HEK293T (cell line): ENCODE data around the gene FKBP1B.

Experiments used
- BHLHE40 ChIP-seq: fragments of 450-650 bp; IDR thresholded peaks from 2 replicates; pipeline ENCODE4 v1.6.1; 2016; ENCODE audit warnings: mild to moderate bottlenecking, moderate library complexity, borderline replicate concordance
- ELF4 ChIP-seq: fragments of 450-650 bp; IDR thresholded peaks from 2 replicates; pipeline ENCODE4 v1.6.1; 2017; ENCODE audit warnings: antibody characterized with exemption
- FOXA1 ChIP-seq: fragments of 450-650 bp; IDR thresholded peaks from 2 replicates; pipeline ENCODE4 v1.6.1; 2016; ENCODE audit warnings: mild to moderate bottlenecking
- FOXK2 ChIP-seq: fragments of 450-650 bp; IDR thresholded peaks from 2 replicates; pipeline ENCODE4 v1.6.1; 2016; ENCODE audit warnings: mild to moderate bottlenecking
- L3MBTL2 ChIP-seq: fragments of 450-650 bp; conservative IDR thresholded peaks from 2 replicates; pipeline ENCODE4 v1.6.1; 2016; ENCODE audit warnings: mild to moderate bottlenecking
- LEF1 ChIP-seq: fragments of 450-650 bp; IDR thresholded peaks from 2 replicates; pipeline ENCODE4 v1.6.1; 2017; ENCODE audit warnings: mild to moderate bottlenecking, borderline replicate concordance
- NFRKB ChIP-seq: fragments of 450-650 bp; IDR thresholded peaks from 2 replicates; pipeline ENCODE4 v1.6.1; 2016; ENCODE audit warnings: mild to moderate bottlenecking, moderate library complexity
- SUZ12 ChIP-seq: fragments of 450-650 bp; IDR thresholded peaks from 2 replicates; pipeline ENCODE4 v1.6.1; 2016; ENCODE audit warnings: mild to moderate bottlenecking
- TARDBP ChIP-seq: fragments of 450-650 bp; IDR thresholded peaks from 2 replicates; pipeline ENCODE4 v1.6.1; 2016
- ZNF384 ChIP-seq: fragments of 450-650 bp; IDR thresholded peaks from 2 replicates; pipeline ENCODE4 v1.6.1; 2016
- TF ChIP-seq, protein P1 (sequence below): fragments of 450-650 bp; IDR thresholded peaks from 2 replicates; pipeline ENCODE4 v1.6.1; 2016

DNA sequence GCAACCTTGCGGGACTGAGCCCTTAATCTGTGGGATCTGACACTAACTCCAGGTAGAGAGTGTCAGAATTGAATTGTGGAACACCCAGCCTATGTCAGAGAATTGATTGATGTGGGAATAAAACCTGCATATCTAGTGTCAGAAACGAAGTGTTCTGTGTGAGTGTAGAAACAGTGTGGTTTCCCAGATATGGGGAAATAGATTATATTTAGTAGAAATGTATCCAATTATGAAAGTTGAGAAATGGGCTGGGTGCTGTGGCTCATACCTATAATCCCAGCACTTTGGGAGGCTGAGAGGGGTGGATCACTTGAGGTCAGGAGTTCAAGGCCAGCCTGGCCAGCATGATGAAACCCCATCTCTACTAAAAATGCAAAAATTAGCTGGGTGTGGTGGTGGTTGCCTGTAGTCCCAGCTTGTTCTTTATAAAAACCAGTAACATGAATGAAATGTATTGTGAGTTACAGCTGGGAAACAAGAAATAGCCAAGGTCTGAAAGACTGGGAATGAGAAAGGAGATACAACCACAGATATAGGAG lies 39.3 kb downstream of the FKBP1B start:
- no peak for TF ChIP-seq BHLHE40
- TF ChIP-seq SUZ12: no peak
- TF ChIP-seq, protein P1, sequence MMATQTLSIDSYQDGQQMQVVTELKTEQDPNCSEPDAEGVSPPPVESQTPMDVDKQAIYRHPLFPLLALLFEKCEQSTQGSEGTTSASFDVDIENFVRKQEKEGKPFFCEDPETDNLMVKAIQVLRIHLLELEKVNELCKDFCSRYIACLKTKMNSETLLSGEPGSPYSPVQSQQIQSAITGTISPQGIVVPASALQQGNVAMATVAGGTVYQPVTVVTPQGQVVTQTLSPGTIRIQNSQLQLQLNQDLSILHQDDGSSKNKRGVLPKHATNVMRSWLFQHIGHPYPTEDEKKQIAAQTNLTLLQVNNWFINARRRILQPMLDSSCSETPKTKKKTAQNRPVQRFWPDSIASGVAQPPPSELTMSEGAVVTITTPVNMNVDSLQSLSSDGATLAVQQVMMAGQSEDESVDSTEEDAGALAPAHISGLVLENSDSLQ: no peak
- no peak for TF ChIP-seq L3MBTL2
- TF ChIP-seq FOXA1: no peak
- TF ChIP-seq LEF1: no peak
- TF ChIP-seq ZNF384: no peak
- no peak for TF ChIP-seq FOXK2
- no peak for TF ChIP-seq TARDBP
- no peak for TF ChIP-seq ELF4
- TF ChIP-seq NFRKB: no peak
